ENCODE results near the gene LITAF.
"Not testable (repeated sequence)": the region's sequence is repeated elsewhere in the genome, so short reads cannot be mapped to it uniquely, and the experiment has no call there.

Gene LITAF

DNA sequence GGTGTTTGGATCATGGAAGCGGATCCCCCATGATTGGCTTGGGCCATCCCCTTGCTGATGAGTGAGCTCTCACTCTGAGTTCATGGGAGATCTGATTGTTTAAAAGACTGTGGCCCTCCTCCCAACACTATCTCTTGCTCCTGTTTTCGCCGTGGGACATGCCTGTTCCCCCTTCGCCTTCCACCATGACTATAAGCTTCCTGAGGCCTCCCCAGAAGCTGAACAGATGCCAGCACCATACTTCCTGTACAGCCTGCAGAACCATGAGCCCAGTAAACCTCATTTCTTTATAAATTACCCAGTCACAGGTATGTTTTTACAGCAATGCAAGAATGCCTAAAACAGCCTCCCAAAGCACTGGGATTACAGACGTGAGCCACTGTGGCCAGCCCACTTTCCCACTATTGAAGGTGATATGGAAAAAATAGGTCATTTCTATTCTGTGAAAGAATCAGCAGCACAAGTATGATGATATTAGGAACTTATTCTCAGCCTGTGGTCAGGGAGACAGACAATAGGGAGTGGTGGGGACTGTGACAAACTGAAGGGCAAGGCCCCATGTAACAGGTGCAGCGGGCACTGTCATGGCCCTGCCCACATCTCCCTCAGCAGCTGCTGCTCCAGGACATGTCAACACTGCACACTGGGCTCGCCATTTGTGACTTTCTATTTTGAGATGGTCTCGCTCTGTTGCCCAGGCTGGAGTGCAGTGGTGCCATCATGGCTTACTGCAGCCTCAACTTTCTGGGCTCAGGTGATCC is 33.7 kb upstream of the LITAF start:
- no peak for DNase-seq

DNA sequence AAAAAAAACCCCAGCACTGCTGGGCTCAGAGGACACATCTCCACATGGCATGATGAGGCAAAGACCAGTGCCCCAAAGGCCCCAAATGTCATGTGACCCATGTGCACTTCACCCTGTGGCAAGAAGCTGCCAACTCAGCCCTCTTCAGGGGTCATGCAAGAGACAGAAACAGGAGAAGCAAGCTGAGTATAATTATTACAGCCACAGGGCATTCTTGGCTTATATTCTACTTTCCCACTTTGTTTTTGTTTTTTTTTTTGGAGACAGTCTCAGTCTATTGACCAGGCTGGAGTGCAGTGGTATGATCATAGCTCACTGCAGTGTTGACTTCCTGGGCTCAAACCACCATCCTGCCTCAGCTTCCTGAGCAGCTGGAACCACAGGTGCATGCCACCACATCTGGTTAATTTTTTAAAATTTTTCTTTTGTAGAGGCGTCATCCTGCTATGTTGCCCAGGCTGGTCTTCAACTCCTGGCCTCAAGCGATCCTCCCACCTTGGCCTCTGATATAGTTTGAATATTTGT is 32.7 kb upstream of the LITAF start:
- no peak for DNase-seq

DNA sequence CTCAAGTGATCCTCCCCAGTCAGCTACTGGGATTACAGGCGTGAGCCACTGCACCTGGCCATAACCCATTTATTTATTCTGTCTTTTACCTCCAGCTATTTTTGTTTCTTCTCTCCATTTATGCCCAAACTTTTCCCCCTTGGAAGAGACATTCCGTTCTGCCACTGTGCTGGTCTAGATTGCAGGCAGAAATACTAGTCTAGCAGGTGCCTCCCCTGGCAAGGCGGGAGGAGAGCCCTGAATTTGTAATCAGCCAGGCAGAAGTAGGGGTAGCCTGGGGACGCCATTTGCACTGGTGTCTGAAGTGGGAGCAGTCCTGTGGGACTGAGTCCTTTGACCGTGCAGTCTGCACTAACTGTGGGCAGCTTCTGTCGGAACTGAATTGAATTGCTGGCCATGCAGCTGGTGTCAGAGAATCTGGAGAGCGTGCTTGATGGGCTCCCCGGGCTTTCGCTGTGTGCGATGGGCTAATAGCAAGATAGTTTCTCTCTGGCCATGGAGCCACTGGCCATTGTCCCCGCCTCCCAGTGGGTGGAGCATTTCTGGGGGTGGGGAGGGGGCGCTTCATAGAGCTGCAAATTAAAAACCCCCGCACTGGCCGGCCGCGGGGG is 31.5 kb upstream of the LITAF start:
- DNase-seq, result no peak

DNA sequence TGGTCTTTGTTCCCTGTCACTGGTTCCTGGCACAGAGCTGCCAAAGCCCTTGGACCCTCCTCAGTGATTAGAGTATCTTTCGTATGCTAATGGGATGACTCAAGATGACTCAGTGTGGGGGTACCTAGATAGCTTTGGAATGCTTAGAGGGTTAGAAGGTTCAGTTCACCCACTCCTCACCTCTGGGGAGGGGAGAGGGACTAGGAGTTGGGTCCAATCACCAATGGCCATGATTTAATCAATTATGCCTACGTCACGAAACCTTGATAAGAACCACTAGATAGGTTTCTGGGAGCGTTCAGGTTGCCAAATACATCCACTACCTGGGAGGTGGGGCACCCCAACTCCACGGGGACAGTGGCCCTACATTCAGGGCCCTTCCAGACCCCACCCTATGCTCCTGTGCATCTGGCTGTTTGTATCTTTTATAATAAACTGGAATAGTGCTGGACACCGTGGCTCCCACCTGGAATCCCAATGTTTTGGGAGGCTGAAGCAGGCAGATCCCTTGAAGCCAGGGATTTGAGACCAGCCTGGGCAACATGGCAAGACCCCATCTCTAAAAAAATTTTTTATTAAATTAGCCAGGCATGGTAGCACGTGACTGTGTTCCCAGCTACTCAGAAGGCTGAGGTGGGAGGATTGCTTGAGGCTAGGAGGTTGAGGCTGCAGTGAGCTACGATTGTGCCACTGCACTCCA is 29.2 kb upstream of the LITAF start:
- no peak for DNase-seq

DNA sequence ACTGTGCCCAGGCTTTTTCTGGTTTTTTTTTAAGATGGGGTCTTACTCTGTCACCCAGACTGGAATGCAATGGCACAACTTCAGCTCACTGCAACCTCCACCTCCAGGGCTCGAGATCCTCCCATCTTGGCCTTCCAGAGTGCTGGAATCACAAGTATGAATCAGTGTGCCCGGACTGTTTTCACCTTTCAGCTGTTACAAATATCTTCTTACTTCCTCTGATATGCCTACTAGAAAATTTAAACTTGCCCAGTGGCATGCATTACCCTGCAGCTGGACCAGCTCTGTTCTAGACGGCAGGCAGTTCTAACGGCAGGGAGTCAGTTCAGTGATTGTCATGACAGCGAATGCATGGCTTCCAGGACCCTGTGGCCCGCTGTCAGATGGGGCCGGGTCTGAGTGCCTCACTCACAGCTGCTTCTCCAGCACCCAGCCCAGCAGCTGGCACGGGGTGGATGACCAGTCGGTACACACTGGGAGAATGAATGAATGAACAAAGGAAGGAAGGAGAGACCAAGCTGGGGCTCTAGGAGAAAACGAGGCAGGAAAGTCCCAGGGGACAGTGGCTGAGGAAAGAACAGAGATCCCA is 28.0 kb upstream of the LITAF start:
- no peak for DNase-seq

DNA sequence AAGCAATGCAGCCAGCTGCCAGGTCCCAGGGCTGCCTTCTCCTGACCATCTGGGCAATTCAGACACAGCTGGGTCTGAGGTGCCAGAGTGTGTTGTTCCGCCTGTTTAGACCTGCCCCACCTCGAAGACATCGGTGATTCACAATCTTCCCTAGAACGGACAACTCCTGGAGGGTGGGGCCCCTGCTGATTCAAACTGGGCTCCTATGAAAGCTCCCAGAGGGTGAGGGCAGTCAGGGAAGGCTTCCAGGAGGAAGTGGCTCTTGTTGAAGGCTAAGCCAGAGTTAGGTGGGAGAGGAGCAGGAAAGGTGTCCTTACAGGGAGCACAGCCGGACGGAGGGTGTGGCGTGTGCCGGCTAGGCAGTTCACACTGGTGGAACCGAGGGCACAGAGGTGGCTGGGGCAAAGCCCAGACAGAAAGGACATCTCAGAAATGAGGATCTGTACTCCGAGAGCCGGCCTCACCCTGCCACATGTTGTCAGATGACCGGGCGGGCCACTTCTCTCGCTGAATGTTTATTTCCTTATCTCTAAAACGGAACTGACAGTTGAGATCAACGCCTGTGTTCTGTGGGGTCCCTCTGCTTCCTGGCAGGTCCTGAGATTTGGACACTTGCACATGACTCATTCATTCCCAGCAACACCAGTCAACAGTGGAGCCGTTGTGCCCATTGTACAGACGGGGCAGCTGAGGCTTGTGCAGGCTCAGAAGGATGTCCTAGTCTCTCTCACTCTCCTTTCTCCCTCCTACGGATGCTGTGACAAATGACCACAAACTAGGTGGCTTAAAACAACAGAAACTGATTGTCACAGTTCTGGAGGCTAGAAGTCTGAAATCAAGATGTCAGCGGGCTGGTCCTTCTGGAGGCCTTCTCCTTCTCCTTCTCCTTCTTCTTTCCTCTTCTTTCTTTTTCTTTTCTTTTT is 26.9 kb upstream of the LITAF start:
- DNase-seq, result no peak

DNA sequence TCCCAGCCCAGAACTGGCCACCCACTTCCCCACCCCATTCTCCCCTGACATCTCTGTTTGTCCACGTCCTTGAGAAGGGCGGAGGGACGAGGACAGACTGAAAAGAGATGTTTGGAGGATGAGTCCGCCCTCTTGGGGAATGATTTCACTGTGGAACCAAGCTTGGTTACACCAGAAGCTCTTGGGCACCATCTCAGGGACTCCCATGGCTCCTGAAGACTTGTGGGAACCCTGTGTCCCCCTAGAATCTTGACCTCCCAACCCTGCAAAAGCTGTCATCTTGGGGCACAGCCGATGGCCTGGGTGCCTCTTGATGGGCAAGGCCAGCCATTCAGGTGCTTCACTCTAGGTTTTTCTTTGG is 25.9 kb upstream of the LITAF start:
- no peak for DNase-seq

DNA sequence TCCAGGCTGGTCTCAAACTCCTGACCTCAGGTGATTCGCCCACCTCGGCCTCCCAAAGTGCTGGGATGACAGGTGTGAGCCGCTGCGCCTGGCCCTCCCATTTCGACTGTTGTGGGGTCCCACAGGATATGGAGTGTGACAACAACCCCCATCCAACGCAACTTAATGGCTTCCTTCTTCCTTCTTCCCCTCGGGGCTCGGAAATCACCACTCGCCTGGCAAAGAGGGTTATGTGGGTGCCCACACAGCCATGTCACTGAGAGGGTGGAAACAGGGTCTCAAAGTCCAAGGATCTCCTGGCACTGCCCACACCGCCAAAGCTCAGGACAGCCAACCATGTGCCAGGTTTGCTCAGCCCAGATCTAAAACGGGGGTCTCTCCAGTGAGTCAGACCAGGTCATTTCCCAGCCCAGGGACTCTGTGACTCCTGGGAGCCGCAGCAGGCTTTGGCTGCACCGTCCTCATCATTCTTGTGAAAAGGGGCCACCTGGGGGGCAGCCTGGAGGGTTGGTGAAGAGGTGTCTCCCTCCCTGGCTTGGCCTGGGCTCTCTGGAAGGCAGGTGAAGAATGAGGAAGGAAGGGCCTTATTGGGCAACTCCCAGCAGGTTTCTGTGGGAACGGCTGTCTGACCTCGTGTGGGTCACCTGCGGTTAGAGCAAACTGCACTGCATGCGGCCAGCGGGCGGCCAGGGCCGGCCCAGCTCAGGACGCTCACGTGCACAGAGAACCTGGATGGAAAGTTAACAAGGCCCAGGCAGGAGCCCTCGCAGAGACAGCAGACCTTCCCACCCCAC is 25.3 kb upstream of the LITAF start:
- no peak for DNase-seq

DNA sequence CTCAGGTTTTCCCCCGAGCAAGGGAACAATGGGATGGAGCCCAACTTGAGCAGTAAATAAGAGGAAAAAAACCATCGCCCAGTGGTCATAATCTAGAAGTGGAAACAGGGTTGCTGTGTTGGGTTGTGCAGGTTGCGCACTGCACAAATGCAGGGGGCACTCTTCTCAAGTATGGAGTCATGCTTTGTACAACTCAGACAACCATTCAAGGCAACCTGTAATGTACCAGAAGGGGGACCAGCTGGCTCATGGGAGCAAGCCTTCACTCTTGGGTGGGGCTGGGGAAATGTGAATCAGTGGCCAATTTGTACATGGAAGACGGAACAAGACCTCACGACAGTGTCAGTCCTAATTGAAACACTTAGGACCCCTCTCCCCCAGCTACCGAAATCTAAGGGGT is 23.9 kb upstream of the LITAF start:
- DNase-seq, result no peak

DNA sequence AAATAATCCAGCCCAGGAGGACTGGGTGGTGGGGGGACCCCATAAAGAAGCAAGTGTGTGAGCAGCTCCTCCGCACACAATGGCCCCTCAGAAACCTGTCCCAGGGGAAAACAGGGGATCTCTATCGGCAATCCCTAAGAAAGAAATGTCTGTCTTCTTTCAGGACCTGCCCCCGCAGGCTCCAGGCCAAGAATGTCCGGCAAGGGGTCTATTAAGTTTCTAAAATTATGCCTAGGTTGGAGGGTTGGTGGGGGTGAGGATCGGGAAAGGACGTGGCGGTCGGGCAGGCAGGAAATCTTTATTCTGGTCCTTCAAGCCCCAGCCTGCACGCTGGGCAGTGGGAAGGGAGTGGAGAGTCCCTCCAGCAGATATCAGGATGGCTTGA is 23.4 kb upstream of the LITAF start:
- no peak for DNase-seq

DNA sequence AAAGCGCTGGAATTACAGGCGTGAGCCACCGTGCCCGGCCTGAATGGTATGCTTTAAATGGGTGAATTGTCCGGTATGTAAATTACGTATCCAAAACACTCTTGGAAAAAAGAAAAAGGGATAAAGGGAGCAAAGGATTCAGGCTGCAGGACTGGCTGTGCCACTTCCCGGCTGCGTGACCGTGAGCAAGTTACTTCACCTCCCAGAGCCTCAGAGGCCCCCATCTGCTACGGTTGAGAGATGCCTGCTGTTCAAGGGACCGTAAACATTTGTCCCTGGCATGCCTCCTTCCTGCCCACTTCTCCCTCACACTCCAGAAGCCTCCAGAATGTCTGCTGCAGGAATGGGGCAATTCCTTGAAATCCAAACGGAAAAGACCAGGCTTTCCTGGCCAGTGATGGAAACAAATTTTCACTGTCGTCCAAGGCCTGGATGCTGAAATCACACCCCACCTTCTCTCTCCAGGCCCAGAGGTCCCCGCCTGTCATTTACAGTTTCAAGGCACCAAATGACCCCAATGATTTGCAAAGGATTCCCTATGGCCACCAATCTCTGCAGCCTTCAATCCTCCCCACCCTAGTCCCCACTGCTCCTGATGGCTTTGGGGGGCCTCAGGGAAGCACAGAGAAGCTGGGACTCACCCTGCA is 22.9 kb upstream of the LITAF start:
- DNase-seq, result no peak

DNA sequence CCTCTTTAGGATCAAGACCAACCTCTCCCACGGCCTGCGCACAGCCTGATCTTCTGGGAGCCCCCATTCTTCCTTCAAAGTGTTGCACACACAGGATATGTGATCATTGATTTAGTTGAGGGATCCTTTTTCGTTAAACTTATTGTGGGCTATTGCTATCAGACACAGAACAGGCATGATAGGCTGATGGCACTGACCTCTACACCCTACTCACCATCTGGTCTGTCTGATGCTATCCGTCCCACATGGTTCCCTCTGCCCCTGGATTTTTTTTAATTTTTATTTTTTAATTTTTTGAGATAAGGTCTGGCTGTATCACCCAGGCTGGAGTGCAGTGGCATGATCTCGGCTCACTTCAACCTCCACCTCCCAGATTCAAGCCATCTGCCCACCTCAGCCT is 19.2 kb upstream of the LITAF start:
- DNase-seq, result no peak

DNA sequence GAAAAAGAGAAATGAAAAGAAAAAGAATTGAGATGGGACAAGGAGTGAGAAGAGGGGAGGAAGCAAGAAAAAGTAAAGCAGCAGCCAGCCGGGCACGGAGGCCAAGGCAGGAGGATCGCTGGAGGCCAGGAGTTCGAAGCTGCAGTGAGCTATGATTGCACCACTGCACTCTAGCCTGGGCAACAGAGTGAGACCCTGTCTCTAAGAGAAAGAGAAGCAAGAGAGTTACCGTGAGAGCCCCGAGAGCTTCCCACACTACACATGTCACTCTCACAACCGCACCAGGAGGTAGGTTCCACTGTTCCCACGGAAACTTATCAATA is 18.8 kb upstream of the LITAF start:
- DNase-seq, result no peak

DNA sequence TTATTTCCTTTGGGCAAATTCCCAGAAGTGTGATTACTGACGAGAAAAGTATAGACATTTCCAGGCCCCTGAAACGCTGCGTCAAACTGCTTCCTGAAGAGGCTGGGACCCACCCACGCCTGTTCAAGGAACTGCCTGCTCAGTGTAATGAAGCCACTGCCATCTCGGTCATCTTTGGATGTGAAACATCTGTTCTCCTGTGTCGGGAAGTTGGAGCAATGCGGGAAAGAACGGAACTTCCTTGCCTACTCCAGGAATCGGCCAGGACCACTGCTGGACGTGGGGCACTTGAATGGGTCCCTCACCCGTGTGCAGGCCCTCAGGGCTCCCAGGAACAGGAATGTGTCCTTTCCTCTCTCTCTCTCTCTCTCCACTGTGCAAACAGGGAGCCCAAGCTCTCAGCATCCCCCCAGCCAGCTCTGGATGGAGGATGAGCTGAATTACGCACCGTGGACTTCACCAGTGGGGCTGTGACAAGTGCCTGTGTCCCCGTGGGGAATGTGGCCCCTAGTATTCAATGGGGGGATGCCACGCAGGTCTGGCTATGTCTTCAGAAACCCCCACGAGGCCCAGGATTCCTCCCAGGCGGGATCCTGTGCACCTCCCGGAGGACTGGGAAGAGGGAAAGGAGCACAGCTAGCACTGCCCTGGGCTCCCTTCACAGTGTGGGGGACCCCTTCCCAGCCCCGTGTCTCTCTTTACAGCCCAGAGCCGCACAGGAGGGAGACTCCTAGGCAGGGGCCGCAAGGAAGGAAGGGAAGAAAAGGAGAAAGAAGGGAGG is 18.3 kb upstream of the LITAF start:
- no peak for DNase-seq

DNA sequence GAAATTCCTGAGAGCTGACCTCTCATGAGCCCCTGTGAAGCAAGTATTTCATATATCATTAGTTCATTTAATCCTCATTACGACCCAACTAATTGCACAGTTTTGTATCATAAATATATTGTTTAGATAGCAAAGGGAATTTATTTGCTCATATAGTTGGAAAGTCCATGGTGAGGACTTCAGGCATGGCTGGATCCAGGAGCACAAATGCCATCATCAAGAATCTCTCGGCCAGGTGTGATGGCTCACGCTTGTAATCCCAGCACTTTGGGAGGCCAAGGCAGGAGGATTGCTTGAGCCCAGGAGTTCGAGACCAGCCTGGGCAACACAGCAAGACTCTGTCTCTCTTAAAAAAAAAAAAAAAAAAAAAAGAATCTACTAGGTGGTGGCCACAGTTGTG is 17.6 kb upstream of the LITAF start:
- DNase-seq, result not testable (repeated sequence)

DNA sequence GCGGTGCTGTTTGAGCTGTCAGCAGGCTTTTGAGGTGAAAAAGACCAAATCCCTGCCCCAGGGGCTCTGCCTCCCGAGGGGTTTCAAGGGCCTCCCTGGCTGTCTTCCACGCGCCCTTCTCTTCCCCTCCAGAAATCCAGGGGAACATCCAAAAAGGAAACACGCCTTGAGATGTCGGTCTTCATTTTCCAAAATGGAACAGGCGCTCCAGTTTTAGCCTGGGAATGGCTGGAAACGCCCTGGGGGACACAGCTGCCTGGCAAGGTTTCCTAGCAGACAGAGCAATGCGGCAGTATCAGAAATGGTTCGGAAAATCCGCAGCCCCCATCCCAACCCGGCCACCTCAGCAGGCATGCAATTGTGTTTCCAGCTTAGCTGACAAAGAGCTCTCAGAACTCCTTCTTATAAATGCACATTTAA is 16.6 kb upstream of the LITAF start:
- no peak for DNase-seq

DNA sequence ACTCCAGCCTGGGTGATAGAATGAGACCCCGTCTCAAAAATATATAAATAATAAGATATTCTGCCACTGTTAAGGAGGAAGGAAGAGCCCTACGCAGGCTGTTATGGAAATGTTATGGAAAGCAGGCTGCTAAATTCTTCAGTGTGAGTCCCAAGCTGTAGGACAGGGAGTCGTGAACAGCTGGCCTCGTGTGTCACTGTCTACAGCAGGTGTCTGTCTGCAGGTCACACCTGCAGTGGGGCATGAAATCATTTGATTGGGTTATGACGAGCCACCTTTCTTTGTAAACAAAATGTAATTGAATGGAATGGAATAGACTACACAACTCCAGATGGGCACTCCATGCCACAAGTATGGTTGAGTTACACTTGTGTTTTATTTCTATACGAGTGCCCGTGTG is 15.6 kb upstream of the LITAF start:
- no peak for DNase-seq

DNA sequence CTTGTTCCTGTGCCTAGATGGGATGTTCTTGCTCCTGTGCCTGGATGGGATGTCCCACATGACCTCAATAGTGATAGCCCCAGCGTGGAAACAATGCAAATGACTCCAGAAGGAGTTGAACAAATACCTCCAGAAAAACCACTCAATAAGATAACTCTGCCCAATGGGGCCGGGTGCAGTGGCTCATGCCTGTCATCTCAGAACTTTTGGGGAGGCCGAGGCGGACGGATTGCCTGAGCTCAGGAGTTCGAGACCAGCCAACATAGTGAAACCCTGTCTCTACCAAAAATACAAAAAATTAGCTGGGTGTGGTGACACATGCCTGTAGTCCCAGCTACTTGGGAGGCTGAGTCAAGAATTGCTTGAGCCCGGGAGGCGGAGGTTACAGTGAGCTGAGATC is 15.2 kb upstream of the LITAF start:
- no peak for DNase-seq

DNA sequence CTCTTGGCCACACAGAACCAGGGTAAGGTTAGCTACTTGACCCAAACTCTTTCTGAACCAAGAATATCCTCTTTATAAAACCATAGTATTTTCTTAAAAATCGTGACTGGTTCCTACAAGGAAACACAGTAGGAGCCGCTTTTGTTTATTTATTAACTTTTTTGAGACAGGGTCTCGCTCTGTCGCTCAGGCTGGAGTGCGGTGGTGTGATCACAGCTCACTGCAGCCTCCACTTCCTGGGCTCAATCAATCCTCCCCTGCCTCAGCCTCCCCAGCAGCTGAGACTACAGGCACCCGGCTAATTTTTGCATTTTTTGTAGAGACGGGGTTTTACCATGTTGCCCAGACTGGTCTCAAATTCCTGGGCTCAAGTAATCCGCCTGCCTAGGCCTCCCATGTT is 14.7 kb upstream of the LITAF start:
- DNase-seq, result no peak

DNA sequence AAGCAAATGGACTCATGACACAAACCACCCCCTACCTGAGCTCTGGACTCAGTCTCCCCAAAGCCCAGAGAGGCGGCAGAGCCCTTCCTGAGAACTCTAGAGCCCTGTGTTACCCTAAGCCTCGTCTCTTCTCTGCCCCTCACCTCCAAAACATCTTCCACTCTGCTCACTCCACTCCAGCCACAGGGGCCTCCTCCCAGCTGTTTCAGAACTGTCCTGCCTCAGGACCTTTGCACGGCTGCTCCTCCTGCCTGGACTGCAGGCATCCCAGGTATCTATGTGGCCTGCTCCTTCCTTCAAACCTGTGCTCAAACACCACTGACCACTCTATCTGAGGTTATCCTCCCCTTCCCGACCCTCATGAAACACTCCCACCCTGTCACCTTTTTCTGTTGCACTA is 12.9 kb upstream of the LITAF start:
- no peak for DNase-seq

All from NCI-H187 (cell line).